Astrocyte (in vitro differentiated cells and primary cell): Measurements from ENCODE around the gene RNF111. TPM values are rescaled to one million over a fixed set of nuclear protein-coding genes. Genes with fewer than 3 reads are reported as not detected.

Experiments used
- DNase-seq: peaks from one replicate; pipeline ENCODE4 v3.0.0-alpha.2; 2010; ENCODE audit warnings: low read depth
- FAIRE-seq: peaks from 2 replicates; lab custom pipeline; 2011; peaks lifted over from hg19 to GRCh38; lab: Jason Lieb, UNC
- H2AFZ ChIP-seq: 2 replicates; pipeline ENCODE4 v1.6.0; 2012; ENCODE audit warnings: low read depth, low read length, inconsistent platforms
- H3K27ac ChIP-seq: 2 replicates; pipeline ENCODE4 v1.5.1; 2011; ENCODE audit warnings: low read depth, low read length, inconsistent platforms
- H3K27me3 ChIP-seq: 2 replicates; pipeline ENCODE4 v1.6.0; 2011; ENCODE audit warnings: low read length, inconsistent platforms; ENCODE audit not compliant: insufficient read depth
- H3K36me3 ChIP-seq: 2 replicates; pipeline ENCODE4 v1.5.1; 2011; ENCODE audit warnings: low read length, inconsistent platforms; ENCODE audit not compliant: insufficient read depth
- H3K4me1 ChIP-seq: 2 replicates; pipeline ENCODE4 v1.5.1; 2011; ENCODE audit warnings: low read length, inconsistent platforms; ENCODE audit not compliant: insufficient read depth
- H3K4me2 ChIP-seq: 2 replicates; pipeline ENCODE4 v1.6.0; 2012; ENCODE audit warnings: low read length, inconsistent platforms
- H3K4me3 ChIP-seq: 2 replicates; pipeline ENCODE4 v1.5.1; 2011; ENCODE audit warnings: low read depth, mild to moderate bottlenecking, low read length, inconsistent platforms; ENCODE audit not compliant: insufficient read depth
- H3K79me2 ChIP-seq: 2 replicates; pipeline ENCODE4 v1.6.0; 2012; ENCODE audit warnings: mild to moderate bottlenecking, low read length, inconsistent platforms; ENCODE audit not compliant: insufficient read depth
- H3K9ac ChIP-seq: 2 replicates; pipeline ENCODE4 v1.6.0; 2012; ENCODE audit warnings: mild to moderate bottlenecking, low read length, inconsistent platforms
- H3K9me3 ChIP-seq: 2 replicates; pipeline ENCODE4 v1.5.1; 2012; ENCODE audit warnings: low read depth, mild to moderate bottlenecking, low read length, inconsistent platforms; ENCODE audit not compliant: insufficient read depth
- H4K20me1 ChIP-seq: 2 replicates; pipeline ENCODE4 v1.6.0; 2012; ENCODE audit warnings: low read length, inconsistent platforms; ENCODE audit not compliant: insufficient read depth
- H3K27ac Mint-ChIP-seq: one replicate; pipeline ENCODE4 v1.8.0; 2021; ENCODE audit warnings: mild to moderate bottlenecking, mixed read lengths; ENCODE audit not compliant: unreplicated experiment
- H3K27me3 Mint-ChIP-seq: one replicate; pipeline ENCODE4 v1.8.0; 2021; ENCODE audit warnings: low read depth, mixed read lengths; ENCODE audit not compliant: unreplicated experiment
- H3K36me3 Mint-ChIP-seq: one replicate; pipeline ENCODE4 v1.8.0; 2021; ENCODE audit warnings: low read depth, mixed read lengths; ENCODE audit not compliant: unreplicated experiment
- H3K4me1 Mint-ChIP-seq: one replicate; pipeline ENCODE4 v1.8.0; 2021; ENCODE audit warnings: low read depth, mixed read lengths; ENCODE audit not compliant: unreplicated experiment
- H3K4me3 Mint-ChIP-seq: one replicate; pipeline ENCODE4 v1.8.0; 2021; ENCODE audit warnings: mild to moderate bottlenecking, moderate library complexity, mixed read lengths; ENCODE audit not compliant: unreplicated experiment
- H3K9me3 Mint-ChIP-seq: one replicate; pipeline ENCODE4 v1.8.0; 2021; ENCODE audit warnings: mild to moderate bottlenecking, mixed read lengths; ENCODE audit not compliant: unreplicated experiment
- EZH2 ChIP-seq: IDR thresholded peaks from 2 replicates; pipeline ENCODE4 v1.6.1; 2012; ENCODE audit warnings: mild to moderate bottlenecking, low read length, inconsistent platforms; ENCODE audit not compliant: insufficient read depth
- total RNA-seq: library from RNA; stranded (reverse); gene quantifications from 2 replicates; pipeline ENCODE4 v1.2.1, GENCODE V29; 2021
- TF ChIP-seq, protein P1 (sequence below): IDR thresholded peaks from 2 replicates; pipeline ENCODE4 v1.5.1; 2011; ENCODE audit warnings: low read depth, mild to moderate bottlenecking, inconsistent platforms, low read length, moderate library complexity; ENCODE audit not compliant: insufficient read depth

RNF111 gene
- total RNA-seq, 1 donor from 2014 or later, result 44.1 TPM

DNA sequence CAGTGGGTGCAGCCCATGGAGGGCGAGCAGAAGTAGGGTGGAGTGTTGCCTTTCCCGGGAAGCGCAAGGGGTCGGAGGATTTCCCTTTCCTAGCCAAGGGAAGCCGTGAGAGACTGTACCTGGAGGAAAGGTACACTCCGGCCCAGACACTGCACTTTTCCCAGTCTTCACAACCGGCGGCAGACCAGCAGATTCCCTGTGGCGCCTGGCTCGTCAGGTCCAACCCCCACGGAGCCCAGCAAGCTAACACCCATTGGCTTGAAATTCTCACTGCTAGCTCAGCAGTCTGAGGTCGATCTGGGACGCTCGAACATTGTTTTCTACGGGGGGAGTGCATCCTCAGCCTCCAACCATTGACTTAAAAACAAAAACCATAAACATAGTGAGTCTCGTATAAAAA is 144.0 kb downstream of the RNF111 start:
- no peak for DNase-seq
- H3K27me3 ChIP-seq, result no peaks in the 10 kb centered on the region
- H3K36me3 ChIP-seq, result peaks cover 35% of the 10 kb centered on the region
- Mint-ChIP-seq H3K4me1 (no peaks in the 10 kb centered on the region), H3K9me3 (peaks cover 24% of the 10 kb centered on the region), H3K27me3 (no peaks in the 10 kb centered on the region), H3K36me3 (peaks cover 53% of the 10 kb centered on the region), H3K27ac (no peak overlapping the region), H3K4me3 (no peak overlapping the region)
- TF ChIP-seq EZH2, result no peak
- TF ChIP-seq, protein P1, sequence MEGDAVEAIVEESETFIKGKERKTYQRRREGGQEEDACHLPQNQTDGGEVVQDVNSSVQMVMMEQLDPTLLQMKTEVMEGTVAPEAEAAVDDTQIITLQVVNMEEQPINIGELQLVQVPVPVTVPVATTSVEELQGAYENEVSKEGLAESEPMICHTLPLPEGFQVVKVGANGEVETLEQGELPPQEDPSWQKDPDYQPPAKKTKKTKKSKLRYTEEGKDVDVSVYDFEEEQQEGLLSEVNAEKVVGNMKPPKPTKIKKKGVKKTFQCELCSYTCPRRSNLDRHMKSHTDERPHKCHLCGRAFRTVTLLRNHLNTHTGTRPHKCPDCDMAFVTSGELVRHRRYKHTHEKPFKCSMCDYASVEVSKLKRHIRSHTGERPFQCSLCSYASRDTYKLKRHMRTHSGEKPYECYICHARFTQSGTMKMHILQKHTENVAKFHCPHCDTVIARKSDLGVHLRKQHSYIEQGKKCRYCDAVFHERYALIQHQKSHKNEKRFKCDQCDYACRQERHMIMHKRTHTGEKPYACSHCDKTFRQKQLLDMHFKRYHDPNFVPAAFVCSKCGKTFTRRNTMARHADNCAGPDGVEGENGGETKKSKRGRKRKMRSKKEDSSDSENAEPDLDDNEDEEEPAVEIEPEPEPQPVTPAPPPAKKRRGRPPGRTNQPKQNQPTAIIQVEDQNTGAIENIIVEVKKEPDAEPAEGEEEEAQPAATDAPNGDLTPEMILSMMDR, result no peak
- H2AFZ ChIP-seq, result no peak overlapping the region
- H3K4me1 ChIP-seq, result no peaks in the 10 kb centered on the region
- peaks cover 12% of the 10 kb centered on the region for H4K20me1 ChIP-seq
- FAIRE-seq, result no peak
- no peak overlapping the region for H3K27ac ChIP-seq
- H3K4me2 ChIP-seq, result no peak overlapping the region
- peaks cover 3% of the 10 kb centered on the region for H3K9me3 ChIP-seq
- no peak overlapping the region for H3K4me3 ChIP-seq
- H3K79me2 ChIP-seq, result peaks cover 33% of the 10 kb centered on the region
- H3K9ac ChIP-seq, result no peak overlapping the region

GRCh38 chr15:59131969-59132562 is 144.6 kb downstream of the RNF111 start:
- Mint-ChIP-seq H3K9me3 (peaks cover 24% of the 10 kb centered on the region), H3K36me3 (peaks cover 58% of the 10 kb centered on the region), H3K27me3 (no peaks in the 10 kb centered on the region), H3K4me3 (no peak overlapping the region), H3K27ac (no peak overlapping the region), H3K4me1 (no peaks in the 10 kb centered on the region)
- TF ChIP-seq, protein P1, result no peak
- H3K36me3 ChIP-seq, result peaks cover 40% of the 10 kb centered on the region
- no peak for DNase-seq
- FAIRE-seq, result no peak
- no peak overlapping the region for H3K4me2 ChIP-seq
- no peak overlapping the region for H3K27ac ChIP-seq
- H2AFZ ChIP-seq, result no peak overlapping the region
- H3K4me1 ChIP-seq, result no peaks in the 10 kb centered on the region
- H3K27me3 ChIP-seq, result no peaks in the 10 kb centered on the region
- H4K20me1 ChIP-seq, result peaks cover 13% of the 10 kb centered on the region
- H3K9ac ChIP-seq, result no peak overlapping the region
- H3K4me3 ChIP-seq, result no peak overlapping the region
- peaks cover 33% of the 10 kb centered on the region for H3K79me2 ChIP-seq
- H3K9me3 ChIP-seq, result peaks cover 3% of the 10 kb centered on the region

DNA sequence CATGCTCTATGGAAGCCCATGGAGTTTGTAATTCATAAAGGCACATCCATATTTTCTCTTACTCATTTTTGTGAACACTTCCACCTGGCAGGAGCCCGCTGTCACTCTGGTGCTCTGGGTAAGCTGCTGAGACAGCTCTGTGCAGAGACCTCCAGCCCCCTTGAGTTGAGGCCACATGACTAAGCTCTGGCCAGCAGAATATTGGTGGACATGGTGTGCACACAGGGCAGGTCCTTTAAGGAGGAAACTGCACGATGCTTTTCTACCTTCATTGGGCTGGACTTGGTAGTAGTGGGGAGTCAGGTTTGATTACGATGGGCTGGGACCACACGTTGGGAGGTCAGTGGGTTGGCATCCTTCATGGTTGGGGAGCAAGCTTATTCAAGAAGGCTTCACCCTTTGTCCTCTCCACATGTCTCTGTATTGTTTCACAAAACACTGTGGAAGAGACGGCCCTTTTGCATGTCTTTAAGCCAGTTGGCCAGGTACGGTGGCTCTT is 146.5 kb downstream of the RNF111 start:
- H3K4me3 ChIP-seq, result no peak overlapping the region
- Mint-ChIP-seq H3K27me3 (no peaks in the 10 kb centered on the region), H3K9me3 (peaks cover 15% of the 10 kb centered on the region), H3K27ac (no peak overlapping the region), H3K36me3 (peaks cover 58% of the 10 kb centered on the region), H3K4me3 (no peak overlapping the region), H3K4me1 (no peaks in the 10 kb centered on the region)
- H3K27ac ChIP-seq, result no peak overlapping the region
- peaks cover 3% of the 10 kb centered on the region for H3K9me3 ChIP-seq
- no peak overlapping the region for H2AFZ ChIP-seq
- peaks cover 54% of the 10 kb centered on the region for H3K36me3 ChIP-seq
- no peak for TF ChIP-seq EZH2
- TF ChIP-seq, protein P1, result no peak
- H3K4me2 ChIP-seq, result no peak overlapping the region
- no peak overlapping the region for H3K9ac ChIP-seq
- H3K27me3 ChIP-seq, result no peaks in the 10 kb centered on the region
- no peaks in the 10 kb centered on the region for H3K4me1 ChIP-seq
- peaks cover 31% of the 10 kb centered on the region for H3K79me2 ChIP-seq
- FAIRE-seq, result no peak
- peaks cover 23% of the 10 kb centered on the region for H4K20me1 ChIP-seq
- no peak for DNase-seq
